ENCODE measurements around the gene KLRD1.
A peak's percentile ranks its signal among the peaks of the same experiment; 100 is the strongest.
"Not testable (repeated sequence)": the region's sequence is repeated elsewhere in the genome, so short reads cannot be mapped to it uniquely, and the experiment has no call there.

The KLRD1 gene

GRCh38 chr12:10305411-10305810, 2.3 kb upstream of the KLRD1 start:
- DNase-seq: no peak
- no peak for TF ChIP-seq GATA1 (IDR thresholded peaks at IDR 0.05; ENCODE audit: low read depth, low read length)
- no peak for TF ChIP-seq POLR2A (IDR thresholded peaks at IDR 0.05; ENCODE audit: low read length)

GRCh38 chr12:10310926-10311720, 3.5 kb downstream of the KLRD1 start:
- TF ChIP-seq GATA1 (IDR thresholded peaks at IDR 0.05; ENCODE audit: low read depth, low read length) (no peak), POLR2A (IDR thresholded peaks at IDR 0.05; ENCODE audit: low read length) (no peak)
- DNase-seq: no peak

- TF ChIP-seq GATA1 (IDR thresholded peaks at IDR 0.05; ENCODE audit: low read depth, low read length) (no peak), POLR2A (IDR thresholded peaks at IDR 0.05; ENCODE audit: low read length) (no peak)
- no peak for DNase-seq
Measured at GRCh38 chr12:10319388-10319787, 11.7 kb downstream of the KLRD1 start.

GRCh38 chr12:10320643-10321042, 13.0 kb downstream of the KLRD1 start:
- no peak for DNase-seq
- TF ChIP-seq GATA1 (IDR thresholded peaks at IDR 0.05; ENCODE audit: low read depth, low read length): no peak
- no peak for TF ChIP-seq POLR2A (IDR thresholded peaks at IDR 0.05; ENCODE audit: low read length)

- DNase-seq: not testable (repeated sequence)
Measured at GRCh38 chr12:10328691-10329090, 21.0 kb downstream of the KLRD1 start.

- TF ChIP-seq GATA1 (IDR thresholded peaks at IDR 0.05; ENCODE audit: low read depth, low read length): no peak
- TF ChIP-seq POLR2A (IDR thresholded peaks at IDR 0.05; ENCODE audit: low read length): no peak
- DNase-seq: peak; percentile 40 to 59
Measured at GRCh38 chr12:10331642-10332239, 24.1 kb downstream of the KLRD1 start.

GRCh38 chr12:10336196-10336595, 28.5 kb downstream of the KLRD1 start:
- not testable (repeated sequence) for DNase-seq

- not testable (repeated sequence) for DNase-seq
Measured at GRCh38 chr12:10338470-10338869, 30.8 kb downstream of the KLRD1 start.

GRCh38 chr12:10339053-10339840, 31.6 kb downstream of the KLRD1 start:
- TF ChIP-seq GATA1 (IDR thresholded peaks at IDR 0.05; ENCODE audit: low read depth, low read length) (no peak), POLR2A (IDR thresholded peaks at IDR 0.05; ENCODE audit: low read length) (no peak)
- no peak for DNase-seq

- DNase-seq: not testable (repeated sequence)
Measured at GRCh38 chr12:10340946-10341345, 33.3 kb downstream of the KLRD1 start.

GRCh38 chr12:10341892-10342509, 34.3 kb downstream of the KLRD1 start:
- DNase-seq: no peak
- TF ChIP-seq GATA1 (IDR thresholded peaks at IDR 0.05; ENCODE audit: low read depth, low read length): no peak
- TF ChIP-seq POLR2A (IDR thresholded peaks at IDR 0.05; ENCODE audit: low read length): no peak

- DNase-seq: not testable (repeated sequence)
Measured at GRCh38 chr12:10351457-10351856, 43.8 kb downstream of the KLRD1 start.

- no peak for TF ChIP-seq GATA1 (IDR thresholded peaks at IDR 0.05; ENCODE audit: low read depth, low read length)
- no peak for TF ChIP-seq POLR2A (IDR thresholded peaks at IDR 0.05; ENCODE audit: low read length)
- no peak for DNase-seq
Measured at GRCh38 chr12:10354071-10354470, 46.4 kb downstream of the KLRD1 start.

- no peak for TF ChIP-seq GATA1 (IDR thresholded peaks at IDR 0.05; ENCODE audit: low read depth, low read length)
- no peak for TF ChIP-seq POLR2A (IDR thresholded peaks at IDR 0.05; ENCODE audit: low read length)
- DNase-seq: no peak
Measured at GRCh38 chr12:10354502-10354901, 46.8 kb downstream of the KLRD1 start.

GRCh38 chr12:10358131-10358530, 50.5 kb downstream of the KLRD1 start:
- no peak for TF ChIP-seq GATA1 (IDR thresholded peaks at IDR 0.05; ENCODE audit: low read depth, low read length)
- TF ChIP-seq POLR2A (IDR thresholded peaks at IDR 0.05; ENCODE audit: low read length): no peak

More at GRCh38 chr12:10358131-10358530, 50.5 kb downstream of the KLRD1 start:
- no peak for DNase-seq
